D721Med (cell line): ENCODE measurements around the gene EVA1C.
"Not testable (repeated sequence)": the region's sequence is repeated elsewhere in the genome, so short reads cannot be mapped to it uniquely, and the experiment has no call there.

Source experiments
- DNase-seq: peaks from one replicate; pipeline ENCODE4 v3.0.0; 2011; ENCODE audit warnings: low spot score; ENCODE audit not compliant: insufficient read length
- FAIRE-seq: peaks from 2 replicates; lab custom pipeline; 2011; peaks lifted over from hg19 to GRCh38; lab: Jason Lieb, UNC
- TF ChIP-seq, protein P1 (sequence below): IDR thresholded peaks from 2 replicates; pipeline ENCODE4 v1.5.1; 2012; ENCODE audit warnings: mild to moderate bottlenecking, control low read depth; ENCODE audit not compliant: insufficient read depth; ENCODE audit errors: missing control alignments

The EVA1C gene

DNA sequence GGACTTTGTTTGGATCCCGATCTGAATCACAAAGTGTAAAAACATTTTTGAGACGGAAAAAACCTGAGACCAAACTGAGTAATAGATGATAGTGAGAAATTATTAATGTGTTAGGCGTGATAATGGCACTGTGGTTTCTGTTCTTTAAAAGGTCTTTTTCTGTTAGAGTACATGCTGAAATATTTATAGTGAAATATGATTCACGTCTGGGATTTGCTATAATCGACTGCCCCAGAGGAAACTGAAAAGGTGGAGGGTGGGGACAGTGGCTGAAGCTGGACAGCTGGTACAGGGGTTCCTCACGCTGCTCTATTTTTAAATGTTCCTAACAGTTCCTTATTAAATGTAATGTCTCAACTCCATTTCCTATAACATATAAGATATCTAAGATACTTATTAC lies 30.9 kb upstream of the EVA1C start:
- no peak for DNase-seq
- FAIRE-seq: no peak
- TF ChIP-seq, protein P1, sequence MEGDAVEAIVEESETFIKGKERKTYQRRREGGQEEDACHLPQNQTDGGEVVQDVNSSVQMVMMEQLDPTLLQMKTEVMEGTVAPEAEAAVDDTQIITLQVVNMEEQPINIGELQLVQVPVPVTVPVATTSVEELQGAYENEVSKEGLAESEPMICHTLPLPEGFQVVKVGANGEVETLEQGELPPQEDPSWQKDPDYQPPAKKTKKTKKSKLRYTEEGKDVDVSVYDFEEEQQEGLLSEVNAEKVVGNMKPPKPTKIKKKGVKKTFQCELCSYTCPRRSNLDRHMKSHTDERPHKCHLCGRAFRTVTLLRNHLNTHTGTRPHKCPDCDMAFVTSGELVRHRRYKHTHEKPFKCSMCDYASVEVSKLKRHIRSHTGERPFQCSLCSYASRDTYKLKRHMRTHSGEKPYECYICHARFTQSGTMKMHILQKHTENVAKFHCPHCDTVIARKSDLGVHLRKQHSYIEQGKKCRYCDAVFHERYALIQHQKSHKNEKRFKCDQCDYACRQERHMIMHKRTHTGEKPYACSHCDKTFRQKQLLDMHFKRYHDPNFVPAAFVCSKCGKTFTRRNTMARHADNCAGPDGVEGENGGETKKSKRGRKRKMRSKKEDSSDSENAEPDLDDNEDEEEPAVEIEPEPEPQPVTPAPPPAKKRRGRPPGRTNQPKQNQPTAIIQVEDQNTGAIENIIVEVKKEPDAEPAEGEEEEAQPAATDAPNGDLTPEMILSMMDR: no peak

- no peak for FAIRE-seq
- TF ChIP-seq, protein P1: no peak
- DNase-seq: no peak
These were observed 30.3 kb upstream of the EVA1C start for GRCh38 chr21:32382108-32382644.

DNA sequence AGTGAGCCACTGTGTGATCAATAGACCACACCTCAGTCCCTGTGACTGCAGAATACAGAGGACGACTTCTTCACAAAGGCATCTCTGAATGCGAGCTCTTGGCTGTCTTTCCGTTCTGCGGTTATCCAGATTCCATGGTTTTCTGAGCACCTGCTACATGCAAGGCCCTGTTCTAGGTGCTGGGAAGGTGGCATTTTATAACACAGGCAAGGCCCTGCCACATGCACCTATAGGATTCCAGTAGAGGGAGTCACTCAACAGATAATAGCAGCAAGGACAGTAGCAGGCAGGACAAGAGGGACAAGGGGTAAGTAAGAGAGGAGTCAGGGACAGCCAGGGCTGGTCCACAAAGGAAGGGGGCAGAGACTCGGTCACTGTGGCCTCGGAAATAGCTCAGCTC lies 28.7 kb upstream of the EVA1C start:
- FAIRE-seq: no peak
- TF ChIP-seq, protein P1: no peak

DNA sequence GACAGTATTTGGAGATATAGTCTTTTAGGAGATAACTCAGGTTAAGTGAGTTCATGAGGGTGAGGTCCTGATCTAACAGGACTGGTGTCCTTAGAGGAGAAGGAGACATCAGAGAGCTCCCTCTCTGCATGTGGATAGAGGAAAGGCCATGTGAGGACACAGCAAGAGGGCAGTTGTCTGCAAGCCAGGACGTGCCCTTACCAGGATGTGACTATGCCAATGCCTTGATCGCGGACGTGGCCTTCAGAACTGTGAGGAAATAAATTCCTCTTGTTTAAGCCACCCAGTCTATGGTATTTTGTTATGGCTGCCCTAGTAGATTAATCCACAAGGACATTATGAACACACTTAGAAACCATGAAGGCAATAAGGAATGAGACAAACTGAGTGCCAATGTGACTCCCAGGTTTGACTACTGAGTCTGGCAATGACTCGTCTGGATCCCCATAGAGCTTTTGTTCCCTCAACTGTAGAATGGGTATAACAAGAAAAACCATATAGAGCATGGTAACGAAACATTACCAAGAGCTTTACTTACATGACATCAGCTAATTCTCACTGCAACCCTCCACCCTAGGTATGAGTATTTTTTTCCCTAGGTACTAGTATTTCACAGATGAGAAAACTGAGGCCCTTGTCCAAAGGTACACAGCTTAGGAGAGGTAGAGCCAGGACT lies 26.2 kb upstream of the EVA1C start:
- DNase-seq: no peak
- TF ChIP-seq, protein P1: no peak
- no peak for FAIRE-seq

More for the DNA sequence above, 28.7 kb upstream of the EVA1C start:
- DNase-seq: no peak

- TF ChIP-seq, protein P1: no peak
- DNase-seq (no peak), FAIRE-seq (no peak)
These were observed 25.4 kb upstream of the EVA1C start for GRCh38 chr21:32387151-32387550.

- TF ChIP-seq, protein P1: no peak
- DNase-seq (no peak), FAIRE-seq (no peak)
These were observed 24.2 kb upstream of the EVA1C start for GRCh38 chr21:32388306-32388705.

DNA sequence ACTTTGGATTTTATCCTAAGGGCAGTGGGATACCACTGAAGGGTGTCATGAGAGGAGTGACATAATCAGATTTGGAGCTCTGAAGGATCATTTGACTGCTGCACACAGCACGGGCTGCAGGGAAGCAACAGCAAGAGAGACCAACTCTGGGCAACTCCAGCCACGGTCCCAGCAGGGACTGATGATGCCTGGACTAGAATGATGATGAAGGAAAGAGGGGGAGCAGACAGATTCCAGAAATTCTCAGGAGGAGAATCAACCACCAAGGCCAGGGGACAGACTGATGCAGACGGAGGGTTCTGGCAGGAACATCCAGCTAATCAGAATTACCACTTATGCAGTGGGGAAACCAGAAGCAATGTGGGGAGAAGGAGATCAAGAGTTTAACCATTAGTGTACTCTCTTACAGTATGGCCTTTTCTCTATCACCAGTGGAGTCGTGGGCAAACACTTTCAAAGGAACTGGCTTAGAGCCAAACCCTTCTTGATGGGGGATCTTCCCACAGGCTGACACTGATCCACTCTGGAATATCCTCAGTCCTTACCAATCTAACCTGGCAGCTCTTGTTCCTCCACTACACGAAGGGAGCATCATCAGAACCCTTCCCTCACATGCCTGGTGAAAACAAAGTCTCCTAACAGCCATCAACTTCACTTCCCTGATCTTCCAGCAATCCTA lies 23.0 kb upstream of the EVA1C start:
- FAIRE-seq: no peak
- TF ChIP-seq, protein P1: no peak
- no peak for DNase-seq

DNA sequence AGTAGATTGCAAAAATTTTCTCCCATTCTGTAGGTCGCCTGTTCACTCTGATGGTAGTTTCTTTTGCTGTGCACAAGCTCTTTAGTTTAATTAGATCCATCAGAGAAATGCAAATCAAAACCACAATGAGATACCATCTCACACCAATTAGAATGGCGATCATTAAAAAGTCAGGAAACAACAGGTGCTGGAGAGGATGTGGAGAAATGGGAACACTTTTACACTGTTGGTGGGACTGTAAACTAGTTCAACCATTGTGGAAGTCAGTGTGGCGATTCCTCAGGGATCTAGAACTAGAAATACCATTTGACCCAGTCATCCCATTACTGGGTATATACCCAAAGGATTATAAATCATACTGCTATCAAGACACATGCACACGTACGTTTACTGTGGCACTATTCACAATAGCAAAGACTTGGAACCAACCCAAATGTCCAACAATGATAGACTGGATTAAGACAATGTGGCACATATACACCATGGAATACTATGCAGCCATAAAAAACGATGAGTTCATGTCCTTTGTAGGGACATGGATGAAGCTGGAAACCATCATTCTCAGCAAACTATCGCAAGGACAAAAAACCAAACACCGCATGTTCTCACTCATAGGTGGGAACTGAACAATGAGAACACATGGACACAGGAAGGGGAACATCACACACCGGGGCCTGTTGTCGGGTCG lies 21.8 kb upstream of the EVA1C start:
- FAIRE-seq, DNase-seq: not testable (repeated sequence)
